Left forelimb (tissue), 1 donor: Measurements from ENCODE around the gene IFITM5.
"Not testable (repeated sequence)": the region's sequence is repeated elsewhere in the genome, so short reads cannot be mapped to it uniquely, and the experiment has no call there.

Experiments used
- DNase-seq: peaks from one replicate; pipeline ENCODE4 v3.0.0-alpha.2; 2018; ENCODE audit warnings: low spot score

IFITM5 gene

DNA sequence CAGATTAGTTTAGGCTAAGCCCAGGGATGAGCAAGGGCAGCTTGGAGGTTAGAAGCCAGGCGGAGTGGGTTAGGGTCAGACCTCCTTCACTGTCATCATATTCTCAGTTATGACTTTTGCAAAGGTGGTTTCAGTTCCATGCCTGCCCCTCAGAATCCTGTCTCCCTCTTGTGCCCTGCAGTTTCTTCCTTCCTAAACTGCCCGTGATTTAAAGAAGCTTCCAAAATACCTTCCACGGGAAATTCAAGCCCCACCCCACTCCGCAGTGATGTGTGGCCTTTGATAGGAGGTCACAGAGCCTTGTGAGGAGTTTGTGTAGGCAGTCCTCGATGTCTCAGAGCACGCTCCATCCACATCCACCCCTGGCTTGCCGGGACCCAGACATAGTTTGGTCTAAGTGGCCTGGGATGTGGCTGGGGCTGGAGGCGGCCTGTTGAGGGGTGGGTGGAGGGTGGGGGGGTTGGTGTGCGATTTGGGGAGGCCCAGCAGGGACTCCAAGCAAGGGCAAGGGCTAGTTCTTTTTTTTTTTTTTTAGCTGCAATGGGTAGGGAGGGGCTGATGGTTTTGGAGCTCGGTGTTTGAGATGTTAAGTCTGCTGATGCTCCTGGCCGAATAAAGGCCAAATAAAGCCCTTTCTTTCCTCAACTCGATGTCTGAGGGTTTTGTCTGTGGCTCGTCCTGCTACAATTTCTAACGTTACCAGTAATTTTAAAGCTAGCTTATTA lies 12.9 kb upstream of the IFITM5 start:
- no peak for DNase-seq

DNA sequence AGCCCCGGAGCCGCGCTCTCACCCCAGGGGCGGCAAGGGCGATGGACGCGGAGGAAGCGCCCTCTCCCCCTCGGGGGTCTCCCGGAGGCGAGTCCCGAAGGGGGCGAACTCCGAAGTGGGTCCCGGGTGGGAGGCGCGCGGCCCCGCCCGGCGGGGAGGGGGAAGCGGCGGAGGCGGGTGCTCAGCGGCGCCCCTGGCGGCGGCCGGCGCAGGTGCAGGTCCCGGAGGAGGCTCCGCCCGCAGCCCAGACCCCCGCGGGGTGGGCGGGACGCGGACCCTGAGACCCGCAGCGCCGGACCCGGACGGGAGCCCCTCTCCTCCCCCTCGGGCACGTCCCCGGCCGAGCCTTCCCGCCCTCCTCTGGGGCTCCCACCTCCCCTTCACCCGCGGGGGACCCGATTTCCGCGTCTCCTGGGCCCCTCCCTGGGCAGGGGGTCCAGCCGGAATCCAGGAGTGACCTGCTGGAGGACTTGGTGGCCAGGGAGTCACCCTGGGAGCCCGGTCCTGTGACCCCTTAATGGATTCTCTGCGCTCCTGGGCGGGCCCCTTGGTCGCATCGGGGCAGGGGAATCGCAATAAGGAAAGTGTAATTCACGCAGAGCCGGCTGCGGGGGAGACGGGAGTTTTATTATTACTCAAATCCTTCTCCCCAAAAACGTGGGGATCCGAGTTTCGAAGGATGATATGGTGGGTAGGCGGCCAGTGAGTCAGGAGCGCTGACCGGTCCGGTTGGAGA lies 11.9 kb upstream of the IFITM5 start:
- not testable (repeated sequence) for DNase-seq

DNA sequence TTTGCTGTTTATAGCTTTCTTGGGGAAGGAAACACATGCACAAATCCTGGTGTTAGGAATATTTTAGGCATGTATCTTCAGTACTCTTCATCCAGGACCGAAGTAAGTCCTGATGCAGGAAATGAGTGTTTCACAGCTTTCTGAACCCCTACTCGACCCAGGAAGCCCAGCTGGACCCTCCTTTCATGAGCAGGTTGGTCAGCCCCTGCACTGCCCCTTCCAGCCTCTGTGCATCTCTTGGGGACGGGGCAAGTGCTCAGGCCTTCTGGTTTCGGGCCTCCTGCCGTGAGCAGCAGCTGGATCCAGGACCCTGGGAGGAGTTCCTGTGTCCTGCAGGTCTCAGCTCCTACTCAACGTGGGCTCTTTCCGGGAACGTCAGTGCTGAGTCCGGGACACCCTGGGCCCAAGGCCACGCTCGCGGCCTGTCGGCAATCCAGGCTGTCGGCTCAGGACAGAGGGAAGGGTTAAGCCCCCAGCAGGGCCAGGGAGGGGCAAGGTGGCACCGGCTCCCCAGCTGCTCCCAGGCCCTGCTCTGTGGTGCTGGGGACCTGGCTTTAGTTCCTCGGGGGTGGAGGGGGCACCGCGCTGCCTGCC lies 10.8 kb upstream of the IFITM5 start:
- DNase-seq = not testable (repeated sequence)

DNA sequence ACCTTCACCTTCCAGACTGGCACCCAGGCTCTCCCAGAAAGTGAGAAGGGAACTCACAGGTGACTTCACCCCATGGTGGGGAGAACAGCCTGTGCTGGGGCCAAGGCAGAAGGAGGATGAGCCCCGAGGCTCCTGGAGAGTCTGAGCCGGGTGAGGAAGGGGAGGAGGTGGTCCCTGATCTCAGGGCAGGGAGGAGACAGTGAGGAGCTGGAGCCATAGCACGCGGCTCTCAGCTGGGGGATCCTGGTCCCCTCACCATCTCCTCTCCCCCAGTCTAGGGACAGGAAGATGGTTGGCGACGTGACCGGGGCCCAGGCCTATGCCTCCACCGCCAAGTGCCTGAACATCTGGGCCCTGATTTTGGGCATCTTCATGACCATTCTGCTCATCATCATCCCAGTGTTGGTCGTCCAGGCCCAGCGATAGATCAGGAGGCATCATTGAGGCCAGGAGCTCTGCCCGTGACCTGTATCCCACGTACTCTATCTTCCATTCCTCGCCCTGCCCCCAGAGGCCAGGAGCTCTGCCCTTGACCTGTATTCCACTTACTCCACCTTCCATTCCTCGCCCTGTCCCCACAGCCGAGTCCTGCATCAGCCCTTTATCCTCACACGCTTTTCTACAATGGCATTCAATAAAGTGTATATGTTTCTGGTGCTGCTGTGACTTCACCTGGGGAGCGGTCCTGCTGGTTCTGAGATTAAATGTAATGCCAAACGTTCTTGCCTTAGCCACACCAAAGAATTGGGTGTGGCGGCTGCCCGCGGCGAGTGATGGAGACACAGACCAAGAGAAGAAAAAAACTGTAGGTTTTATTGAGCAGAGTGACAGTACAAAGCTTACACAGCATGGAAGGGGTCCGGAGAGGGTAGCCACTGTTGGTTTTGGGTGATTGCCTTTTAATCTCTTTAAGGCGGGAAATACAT lies 9.7 kb upstream of the IFITM5 start:
- DNase-seq = not testable (repeated sequence)

DNA sequence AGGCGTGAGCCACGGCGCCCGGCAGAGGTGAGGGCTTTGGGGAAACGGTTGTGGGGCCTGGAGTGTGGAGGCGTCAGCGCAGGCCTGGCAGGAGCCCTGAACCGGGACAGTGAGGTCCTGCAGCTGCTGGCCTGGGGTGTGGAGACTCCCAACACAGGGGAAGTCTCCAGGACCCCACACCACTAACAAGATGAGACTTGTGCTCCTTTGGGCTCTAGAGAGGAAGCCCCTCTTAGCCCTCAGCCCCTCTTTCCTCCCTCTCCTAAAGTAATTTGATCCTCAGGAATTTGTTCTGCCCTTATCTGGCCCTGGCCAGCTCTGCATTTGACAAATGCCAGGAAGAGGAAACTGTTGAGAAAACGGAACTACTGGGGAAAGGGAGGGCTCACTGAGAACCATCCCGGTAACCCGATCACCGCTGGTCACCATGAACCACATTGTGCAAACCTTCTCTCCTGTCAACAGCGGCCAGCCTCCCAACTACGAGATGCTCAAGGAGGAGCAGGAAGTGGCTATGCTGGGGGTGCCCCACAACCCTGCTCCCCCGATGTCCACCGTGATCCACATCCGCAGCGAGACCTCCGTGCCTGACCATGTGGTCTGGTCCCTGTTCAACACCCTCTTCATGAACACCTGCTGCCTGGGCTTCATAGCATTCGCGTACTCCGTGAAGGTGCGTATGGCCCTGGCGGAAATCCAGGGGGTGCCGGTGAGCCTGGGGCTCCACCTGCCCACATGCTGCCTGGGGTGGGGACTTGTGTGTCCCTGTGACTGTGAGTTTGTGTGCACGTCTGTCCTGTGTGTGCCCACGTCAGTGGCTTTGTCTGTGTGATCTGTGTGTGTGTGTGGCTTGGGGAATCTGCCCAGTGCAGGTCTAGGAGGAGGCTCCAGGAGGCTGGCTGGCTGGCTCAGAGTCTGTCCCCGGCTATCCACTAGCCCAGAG lies 8.7 kb upstream of the IFITM5 start, which contains the start of gene IFITM2:
Gene IFITM2, plus strand, starts transcription at position 51 of the 943 bp plus-strand sequence. Its CDS starts 377 bp downstream, at position 428.
- not testable (repeated sequence) for DNase-seq

DNA sequence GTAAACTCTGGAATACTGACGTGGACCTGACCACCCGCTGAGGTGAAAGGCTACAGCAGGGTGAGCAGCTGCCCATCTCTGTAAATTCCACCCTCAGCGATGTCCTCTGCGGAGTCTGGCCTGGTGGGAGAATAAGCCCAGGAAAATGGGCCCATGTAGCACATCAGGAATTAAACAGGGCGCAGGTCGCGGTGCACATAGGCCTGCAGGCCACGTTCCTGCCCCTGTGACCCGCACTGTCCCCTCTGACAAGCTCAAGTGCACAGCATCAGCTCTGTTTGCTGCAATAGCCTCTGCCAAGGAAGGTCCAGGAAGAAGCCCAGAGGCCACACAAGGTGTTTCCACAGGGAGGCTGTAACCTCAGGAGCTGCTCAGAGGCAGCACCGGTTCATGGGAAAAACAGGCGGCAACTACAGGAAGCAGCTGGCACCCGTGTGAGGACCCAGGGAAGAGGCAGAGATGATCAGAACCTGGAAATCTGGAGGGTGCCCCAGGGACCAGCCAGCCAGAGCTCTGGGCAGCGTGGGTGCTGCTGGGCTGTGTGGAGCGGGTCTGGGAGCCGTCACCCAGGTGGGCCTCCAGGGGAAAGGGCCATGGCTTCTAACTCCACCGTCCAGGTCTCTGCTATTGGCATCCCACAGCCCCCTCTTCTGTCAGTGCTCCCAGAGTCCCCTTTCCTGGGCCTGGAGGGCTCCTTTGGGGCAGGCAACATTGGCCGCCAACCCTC lies 7.5 kb upstream of the IFITM5 start:
- DNase-seq = no peak

DNA sequence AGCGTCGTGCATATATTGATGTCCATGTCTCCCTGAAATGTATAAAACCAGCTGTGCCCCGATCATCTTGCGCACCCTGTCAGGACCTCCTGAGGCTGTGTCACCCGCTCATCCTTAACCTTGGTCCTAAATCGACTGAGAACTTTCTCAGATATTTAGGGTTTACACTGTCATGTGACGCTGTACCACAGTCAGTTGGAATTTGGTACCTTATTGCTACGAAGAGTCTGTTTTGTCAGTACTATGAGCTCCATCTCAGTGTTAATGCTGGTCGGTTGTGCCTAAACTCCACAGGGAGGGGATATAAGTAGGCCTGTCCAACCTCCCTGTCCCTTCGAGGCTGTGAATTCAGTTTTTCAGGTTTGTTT lies 6.5 kb upstream of the IFITM5 start:
- no peak for DNase-seq

DNA sequence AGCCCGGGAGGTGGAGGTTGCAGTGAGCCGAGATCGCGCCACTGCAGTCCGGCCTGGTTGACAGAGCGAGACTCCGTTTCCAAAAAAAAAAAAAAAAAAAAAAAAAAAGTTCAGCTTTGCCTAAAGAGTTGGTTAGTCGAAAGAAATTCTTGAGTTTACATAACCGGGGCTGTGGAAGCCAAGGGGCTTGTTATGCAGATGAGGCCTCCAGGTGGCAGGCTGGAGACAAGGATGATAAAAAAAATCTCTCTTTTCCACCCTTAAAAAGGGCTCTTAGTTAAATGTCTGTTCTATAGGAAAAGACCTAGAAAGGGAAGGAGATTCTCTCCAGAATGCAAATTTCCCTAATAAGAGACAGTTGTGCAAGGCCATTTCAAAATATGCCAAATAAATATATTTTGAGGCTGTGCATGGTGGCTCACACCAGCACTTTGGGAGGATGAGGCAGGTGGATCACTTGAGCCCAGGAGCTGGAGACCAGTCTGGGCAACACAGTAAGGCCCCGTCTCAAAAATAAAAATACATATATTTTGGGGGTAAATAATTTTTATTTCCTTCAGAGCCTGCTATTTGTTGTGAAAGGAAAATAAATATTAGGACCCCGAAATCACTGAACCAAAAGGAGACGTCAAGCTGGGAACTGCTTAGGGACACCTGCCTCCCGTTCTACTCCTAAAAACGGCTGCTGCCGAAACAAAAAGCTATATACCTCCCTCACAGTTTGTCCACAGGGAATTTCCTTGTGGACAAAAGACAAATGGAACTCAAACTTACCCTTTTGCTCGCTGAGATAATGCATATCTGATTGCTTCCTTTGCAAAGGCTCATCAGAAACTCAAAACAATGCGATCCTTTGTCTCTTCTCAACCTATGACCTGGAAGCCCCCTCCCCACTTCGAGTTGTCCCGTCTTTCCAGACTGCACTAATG lies 5.9 kb upstream of the IFITM5 start:
- DNase-seq = no peak

DNA sequence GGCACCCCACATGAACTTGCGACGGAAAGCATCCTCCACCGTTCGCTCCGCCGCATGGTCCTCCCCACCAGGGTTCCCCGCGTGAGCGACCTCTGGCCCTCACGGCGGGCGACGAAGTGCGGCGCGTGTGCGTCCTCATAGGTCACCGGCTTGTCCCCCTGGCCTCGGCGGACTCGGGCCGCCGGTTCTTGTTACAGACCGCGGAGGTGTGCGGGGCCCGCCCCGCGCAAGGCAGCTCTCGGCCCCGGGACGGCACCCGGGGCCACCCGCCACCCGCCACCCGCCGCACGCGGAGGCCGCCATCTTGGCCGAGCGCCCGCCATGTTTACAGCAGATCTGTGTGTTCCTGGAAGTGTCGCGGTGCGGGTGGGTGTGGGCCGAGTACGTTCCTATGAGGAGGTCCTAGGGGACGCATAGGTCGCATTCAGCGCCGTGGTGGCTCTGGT lies 4.8 kb upstream of the IFITM5 start:
- no peak for DNase-seq

DNA sequence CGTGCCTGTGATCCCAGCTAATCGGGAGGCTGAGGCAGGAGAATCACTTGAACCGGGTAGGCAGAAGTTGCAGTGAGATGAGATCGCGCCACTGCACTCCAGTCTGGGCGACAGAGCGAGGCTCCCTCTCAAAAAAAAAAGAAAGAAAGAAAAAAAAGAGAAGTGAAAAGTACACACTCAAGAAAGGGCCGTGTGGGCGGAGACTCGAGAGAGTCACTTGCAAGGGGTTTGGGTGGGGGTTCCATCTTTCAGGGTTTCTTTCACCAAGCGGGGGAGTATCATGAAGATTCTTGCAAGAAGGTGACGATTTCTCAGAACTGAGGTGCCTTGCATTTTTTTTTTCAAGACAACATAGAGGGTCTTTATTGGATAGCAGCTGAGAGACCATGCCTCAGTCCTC lies 4.0 kb upstream of the IFITM5 start:
- no peak for DNase-seq

DNA sequence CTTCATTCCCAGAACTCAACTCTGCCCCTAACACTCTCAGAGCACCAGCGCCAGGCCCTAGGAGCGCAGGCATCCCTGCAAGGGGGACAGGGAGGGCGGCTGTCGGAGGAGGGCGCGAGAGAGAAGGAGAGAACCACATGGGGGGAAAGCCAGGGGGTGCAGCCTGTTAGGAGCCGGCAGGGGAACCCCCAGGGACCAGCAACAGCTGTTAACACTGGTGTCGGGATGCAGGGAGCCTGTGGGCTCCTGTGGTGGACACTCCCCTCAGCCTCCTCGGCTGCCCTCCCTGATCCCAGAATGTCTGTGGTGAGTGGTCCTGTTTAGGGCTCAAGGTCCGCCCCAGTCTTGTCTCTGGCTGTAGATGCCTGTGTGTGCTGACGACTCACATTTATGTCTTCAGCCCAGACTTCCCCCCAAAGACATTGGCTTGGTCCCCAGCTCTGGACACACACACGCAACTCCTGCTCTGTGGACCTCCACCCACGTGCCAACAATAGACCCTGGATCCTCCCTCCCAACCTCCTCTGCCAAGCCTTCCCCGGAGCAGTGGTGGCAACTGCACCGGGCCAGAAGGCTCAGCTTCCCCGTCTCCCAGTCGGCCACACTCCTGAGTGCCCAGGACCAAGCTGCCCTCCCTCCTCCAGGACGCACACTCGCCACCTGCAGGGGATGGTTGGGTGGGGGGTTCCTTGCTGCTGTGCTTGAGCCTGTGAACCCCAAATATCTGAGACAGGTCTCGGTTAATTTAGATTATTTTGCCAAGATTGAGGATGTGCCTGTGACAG lies 817 bp upstream of the IFITM5 start:
- no peak for DNase-seq

DNA sequence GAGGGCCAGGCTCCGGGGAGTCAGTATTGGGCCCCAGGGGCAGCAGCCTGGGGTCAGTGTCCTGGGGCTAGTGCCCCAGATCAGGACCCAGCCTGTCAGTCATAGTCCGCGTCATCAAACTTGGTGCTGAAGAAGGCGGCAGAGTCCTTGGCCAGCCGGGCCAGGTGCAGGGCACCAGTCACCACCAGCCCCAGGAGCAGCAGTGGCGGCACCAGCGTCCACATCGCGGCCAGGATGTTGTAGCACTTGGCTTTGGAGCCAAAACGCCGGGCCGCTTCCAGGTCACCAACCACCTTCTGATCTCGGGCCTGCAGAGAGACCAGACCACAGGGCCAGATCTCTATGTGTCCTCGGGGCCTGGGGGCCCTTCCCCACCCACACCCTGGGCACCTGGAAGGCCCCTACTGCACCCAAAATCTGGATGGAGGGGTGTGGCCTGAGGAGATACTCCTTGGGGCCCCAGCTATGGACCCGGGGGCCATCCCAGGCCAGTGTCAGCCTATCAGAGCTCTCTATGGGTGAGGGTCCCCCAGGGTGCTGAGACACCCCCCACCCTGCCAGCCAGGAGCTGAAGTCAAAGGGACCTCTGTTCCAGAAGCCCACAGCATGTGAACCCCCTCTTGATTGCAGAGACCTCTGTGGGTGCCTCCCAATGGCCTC lies 790 bp downstream of the IFITM5 start:
- DNase-seq = peak; percentile 71

DNA sequence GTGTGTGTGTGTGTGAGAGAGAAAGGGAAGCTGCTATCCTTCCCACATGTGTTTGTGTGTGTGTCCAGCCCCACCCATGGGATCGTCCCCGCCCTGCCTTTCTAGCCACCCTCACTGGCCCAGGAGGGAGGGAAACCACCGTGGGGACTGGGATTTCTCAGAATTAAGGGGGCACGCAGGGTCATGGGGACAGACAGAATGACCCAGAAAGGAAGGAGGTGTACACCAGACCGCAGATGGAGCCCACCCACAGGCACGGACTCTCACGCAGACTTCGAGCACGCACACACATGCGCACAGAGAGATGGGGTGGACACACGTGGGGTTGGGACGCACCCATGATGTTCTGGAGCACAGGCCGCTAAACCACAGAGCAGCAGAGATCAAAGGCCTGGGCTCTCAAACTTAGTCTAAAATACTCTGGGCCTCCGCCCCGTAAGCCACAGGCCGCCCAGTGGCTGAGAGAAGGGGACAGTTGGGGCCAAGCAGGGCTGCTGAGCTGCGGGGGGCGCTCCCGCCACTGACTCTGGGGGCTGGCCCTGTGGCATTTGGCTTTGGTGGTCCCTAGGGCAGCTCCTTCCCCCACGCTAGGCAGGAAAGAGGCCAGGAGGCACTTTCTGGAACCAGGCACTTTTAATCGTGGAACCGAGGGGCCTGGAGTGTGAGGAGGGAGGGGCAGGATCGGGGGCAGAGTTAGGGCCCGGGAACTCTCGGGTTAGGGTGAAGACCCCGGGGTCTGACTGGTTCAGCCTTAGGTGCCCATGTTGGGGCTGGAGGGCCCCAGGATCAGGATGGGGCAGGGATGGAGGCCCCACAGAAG lies 1.5 kb downstream of the IFITM5 start:
- DNase-seq = peak; percentile 65

DNA sequence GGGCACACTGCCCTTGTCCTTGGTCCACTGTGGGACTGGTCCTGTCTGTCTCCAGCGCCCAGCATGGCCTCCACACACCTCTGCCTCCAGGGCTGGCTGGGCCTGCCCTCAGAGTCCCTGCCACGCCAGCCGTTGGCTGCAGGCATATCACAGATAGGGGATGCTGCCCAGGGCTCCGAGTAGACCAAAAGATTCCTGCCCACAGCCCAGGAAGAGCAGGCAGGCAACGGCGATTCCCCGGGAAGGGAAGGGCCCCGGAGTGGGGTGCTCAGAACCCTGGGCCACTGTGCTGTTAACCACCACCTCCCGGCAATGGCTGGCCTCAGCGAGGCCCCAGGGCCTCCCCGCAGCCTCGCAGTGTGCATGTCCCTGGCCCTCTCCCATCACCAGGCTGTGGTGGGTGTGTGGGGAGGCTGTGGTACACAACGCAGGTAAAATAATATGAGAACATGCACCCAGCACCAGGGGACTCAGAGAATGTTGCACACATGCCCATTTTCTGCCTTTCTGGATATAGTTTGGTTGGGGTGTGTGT lies 2.2 kb downstream of the IFITM5 start:
- DNase-seq = peak; percentile 62

DNA sequence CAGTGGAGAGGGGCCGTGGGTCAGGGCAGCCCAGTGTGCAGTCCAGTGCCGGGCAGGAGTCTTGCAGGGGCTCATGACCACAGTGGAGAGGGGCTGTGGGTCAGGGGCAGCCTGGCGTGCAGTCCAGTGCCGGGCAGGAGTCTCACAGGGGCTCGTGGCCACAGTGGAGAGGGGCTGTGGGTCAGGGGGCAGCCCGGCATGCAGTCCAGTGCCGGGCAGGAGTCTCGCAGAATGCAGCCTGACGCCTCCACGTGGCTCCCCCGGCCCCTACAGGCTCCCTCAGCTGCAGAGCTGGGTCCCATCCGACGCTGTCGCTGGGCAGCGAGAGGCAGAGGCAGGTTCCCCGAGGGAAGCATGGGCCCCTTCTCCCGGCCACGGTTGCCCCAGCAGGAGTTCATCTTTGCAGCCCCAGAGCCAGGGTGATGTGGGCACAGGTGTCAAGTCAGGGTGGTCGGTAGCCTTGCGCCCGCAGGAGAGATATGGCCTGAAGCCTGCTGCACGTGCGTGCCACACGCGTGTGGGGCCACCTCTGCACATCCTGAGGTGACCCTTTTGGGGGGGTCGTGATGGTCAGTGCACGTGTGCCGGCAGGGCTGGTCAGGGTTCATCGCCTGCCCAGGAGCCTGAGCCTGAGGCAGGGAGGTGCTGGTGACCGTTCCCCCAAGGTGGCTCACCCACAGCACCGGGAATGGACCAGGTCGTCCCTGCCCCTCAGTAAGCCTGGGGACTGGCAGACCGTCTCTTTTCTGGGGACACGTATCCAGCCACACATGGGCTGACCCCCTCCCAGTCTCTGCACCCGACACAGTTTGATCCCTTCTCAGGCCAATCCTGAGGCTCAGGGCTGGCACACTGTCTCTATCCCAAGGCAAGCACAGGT lies 2.9 kb downstream of the IFITM5 start:
- DNase-seq = peak; percentile 61
